Small intestine (tissue), 7 donors: ENCODE data around the gene NALCN. TPM values are rescaled to one million over a fixed set of nuclear protein-coding genes. Genes with fewer than 3 reads are reported as not detected.

ENCODE experiments used
- DNase-seq, 2 donors: peaks; one replicate each; pipeline versions ENCODE4 v3.0.0 to v3.0.0-alpha.2; 2013
- FAIRE-seq: peaks from 2 replicates; lab custom pipeline; 2012; peaks lifted over from hg19 to GRCh38; lab: Jason Lieb, UNC
- H3K27ac ChIP-seq, 3 donors: one replicate each; pipeline ENCODE4 v1.5.1; 2013; ENCODE audit warnings: low read length in 2 of 3, mild to moderate bottlenecking in 2 of 3, control low read depth in 1 of 3, inconsistent platforms in 1 of 3, low read depth in 1 of 3, moderate library complexity in 1 of 3
- H3K27me3 ChIP-seq, 3 donors: one replicate each; pipeline ENCODE4 v1.6.1; 2013; ENCODE audit warnings: low read length in 3 of 3, inconsistent platforms in 1 of 3; ENCODE audit not compliant: control insufficient read depth in 3 of 3, insufficient read depth in 3 of 3
- H3K36me3 ChIP-seq, 3 donors: one replicate each; pipeline ENCODE4 v1.6.1; 2013; ENCODE audit warnings: low read length in 3 of 3, inconsistent platforms in 1 of 3, low read depth in 1 of 3, mild to moderate bottlenecking in 1 of 3, moderate library complexity in 1 of 3; ENCODE audit not compliant: control insufficient read depth in 3 of 3, insufficient read depth in 2 of 3
- H3K4me1 ChIP-seq, 3 donors: one replicate each; pipeline ENCODE4 v1.6.1; 2013; ENCODE audit warnings: low read length in 2 of 3, inconsistent platforms in 1 of 3, low read depth in 1 of 3, mild to moderate bottlenecking in 1 of 3, moderate library complexity in 1 of 3; ENCODE audit not compliant: control insufficient read depth in 3 of 3, insufficient read depth in 2 of 3
- H3K4me3 ChIP-seq, 3 donors: one replicate each; pipeline ENCODE4 v1.5.1; 2013; ENCODE audit warnings: low read length in 3 of 3, control low read depth in 1 of 3, inconsistent platforms in 1 of 3, low read depth in 1 of 3, mild to moderate bottlenecking in 1 of 3, moderate library complexity in 1 of 3
- H3K9me3 ChIP-seq, 2 donors: one replicate each; pipeline ENCODE4 v1.6.1; 2013; ENCODE audit warnings: low read depth in 1 of 2, low read length in 1 of 2; ENCODE audit not compliant: control insufficient read depth in 2 of 2, insufficient read depth in 1 of 2
- WGBS, 3 donors: extraction: QIAGEN DNeasy Blood & Tissue Kit; methylation state at CpG; one replicate each; pipeline ENCODE4 v1.1.7; 2013; 5-methylcytosine and 5-hydroxymethylcytosine counted together
- polyA plus RNA-seq, 4 donors: library from polyadenylated mRNA; stranded (reverse) in 3 of 4; unstranded in 1 of 4; fragments of 200-250 nt in 3 of 4; fragments of 120-200 nt in 1 of 4; gene quantifications; one replicate each; pipeline versions ENCODE4 v1.2.1 to v1.2.3, GENCODE V29; 2013
- donor health status: healthy with polysubstance abuse.
- donor health status: control.
- donor health status: control.
- donor health status: Bipolar disorder and iron deficiency.
- donor health status: healthy.

The NALCN gene
- polyA plus RNA-seq, 4 donors: 0.13 to 0.46 TPM; not detected in 2

- Histone ChIP-seq H3K9me3 (no peaks in the 10 kb centered on the region), H3K4me3 (no peak overlapping the region), H3K27ac (no peak overlapping the region), H3K36me3 (no peaks in the 10 kb centered on the region), H3K4me1 (no peaks in the 10 kb centered on the region), H3K27me3 (no peaks in the 10 kb centered on the region)
- 61 to 78% (median 74%) methylated on average over 3 of the region's 3 CpGs for WGBS, 3 donors
- FAIRE-seq (no peak), DNase-seq (no peak)
Observed at GRCh38 chr13:101185606-101186005, 230.7 kb downstream of the NALCN start.

GRCh38 chr13:101181076-101181685 is 235.1 kb downstream of the NALCN start:
- Histone ChIP-seq H3K9me3 (no peaks in the 10 kb centered on the region), H3K4me1 (no peaks in the 10 kb centered on the region), H3K27ac (no peak overlapping the region), H3K27me3 (no peaks in the 10 kb centered on the region), H3K36me3 (no peaks in the 10 kb centered on the region), H3K4me3 (no peak overlapping the region)
- FAIRE-seq (no peak), DNase-seq (no peak)
- 67 to 86% (median 76%) methylated on average over 9 of the region's 9 CpGs for WGBS, 3 donors

GRCh38 chr13:101179021-101179420 is 237.3 kb downstream of the NALCN start:
- Histone ChIP-seq H3K9me3 (no peaks in the 10 kb centered on the region), H3K4me3 (no peak overlapping the region), H3K36me3 (no peaks in the 10 kb centered on the region), H3K27ac (no peak overlapping the region), H3K27me3 (no peaks in the 10 kb centered on the region), H3K4me1 (no peaks in the 10 kb centered on the region)
- FAIRE-seq: no peak
- no peak for DNase-seq
- 66 to 82% (median 75%) methylated on average over 4 of the region's 4 CpGs for WGBS, 3 donors

- 38 to 52% (median 51%) methylated on average over 4 of the region's 4 CpGs for WGBS, 3 donors
- DNase-seq (no peak), FAIRE-seq (no peak)
- Histone ChIP-seq H3K9me3 (no peaks in the 10 kb centered on the region), H3K4me1 (no peaks in the 10 kb centered on the region), H3K27ac (no peak overlapping the region), H3K4me3 (no peak overlapping the region), H3K27me3 (no peaks in the 10 kb centered on the region), H3K36me3 (no peaks in the 10 kb centered on the region)
Observed at GRCh38 chr13:101178406-101178805, 237.9 kb downstream of the NALCN start.

GRCh38 chr13:101170306-101170705 is 246.0 kb downstream of the NALCN start:
- 76 to 86% (median 81%) methylated on average over 2 of the region's 2 CpGs for WGBS, 3 donors
- no peaks in the 10 kb centered on the region for H3K36me3 ChIP-seq
- no peak for FAIRE-seq

GRCh38 chr13:101157261-101157660 is 259.0 kb downstream of the NALCN start:
- no peak overlapping the region for H3K4me3 ChIP-seq
- FAIRE-seq (no peak), DNase-seq (no peak)
- H3K4me1 ChIP-seq: no peaks in the 10 kb centered on the region
- H3K27me3 ChIP-seq: no peaks in the 10 kb centered on the region
- no peaks in the 10 kb centered on the region for H3K9me3 ChIP-seq
- 8 to 14% (median 10%) methylated on average over 1 of the region's 1 CpG for WGBS, 3 donors
- no peaks in the 10 kb centered on the region for H3K36me3 ChIP-seq
- no peak overlapping the region for H3K27ac ChIP-seq

More at GRCh38 chr13:101170306-101170705, 246.0 kb downstream of the NALCN start:
- Histone ChIP-seq H3K9me3 (no peaks in the 10 kb centered on the region), H3K27ac (no peak overlapping the region), H3K4me3 (no peak overlapping the region), H3K27me3 (no peaks in the 10 kb centered on the region), H3K4me1 (no peaks in the 10 kb centered on the region)
- DNase-seq: no peak

GRCh38 chr13:101155920-101156319 is 260.4 kb downstream of the NALCN start:
- FAIRE-seq (no peak), DNase-seq (no peak)
- Histone ChIP-seq H3K27ac (no peak overlapping the region), H3K9me3 (no peaks in the 10 kb centered on the region), H3K4me3 (no peak overlapping the region), H3K4me1 (no peaks in the 10 kb centered on the region), H3K36me3 (no peaks in the 10 kb centered on the region), H3K27me3 (peaks cover 0 to 3% (median 0%) of the 10 kb centered on the region in 3 donors)
- WGBS, 3 donors: 41 to 53% (median 46%) methylated on average over 2 of the region's 2 CpGs

GRCh38 chr13:101152184-101152583 is 264.1 kb downstream of the NALCN start:
- Histone ChIP-seq H3K36me3 (no peaks in the 10 kb centered on the region), H3K9me3 (no peaks in the 10 kb centered on the region), H3K4me1 (no peaks in the 10 kb centered on the region), H3K27ac (no peak overlapping the region), H3K4me3 (no peak overlapping the region), H3K27me3 (peaks cover 0 to 3% (median 0%) of the 10 kb centered on the region in 3 donors)
- WGBS, 3 donors: 39 to 46% (median 43%) methylated on average over 3 of the region's 3 CpGs
- FAIRE-seq (no peak), DNase-seq (no peak)

- Histone ChIP-seq H3K4me1 (no peaks in the 10 kb centered on the region), H3K9me3 (no peaks in the 10 kb centered on the region), H3K4me3 (no peak overlapping the region), H3K27me3 (peaks cover 0 to 3% (median 0%) of the 10 kb centered on the region in 3 donors), H3K27ac (no peak overlapping the region), H3K36me3 (no peaks in the 10 kb centered on the region)
- WGBS, 3 donors: 35 to 38% (median 36%) methylated on average over 7 of the region's 7 CpGs
- no peak for FAIRE-seq
- DNase-seq: no peak
Observed at GRCh38 chr13:101150998-101151397, 265.3 kb downstream of the NALCN start.
